Activated T-cell treated with anti-CD3 and anti-CD28 coated beads, Interleukin-2, amount 50 U/mL, for 4 hours (primary cell): ENCODE measurements around the gene IL4R. TPM values are rescaled to one million over a fixed set of nuclear protein-coding genes. Genes with fewer than 3 reads are reported as not detected.
A peak's percentile ranks its signal among the peaks of the same experiment; 100 is the strongest.

Experiments used
- ATAC-seq, 2 donors: fragments of 200-7000 bp; cut with Tn5 transposase; one replicate each; pipeline ENCODE4 v1.10.0; 2021
- DNase-seq: peaks from one replicate; pipeline ENCODE4 v3.0.0-alpha.2; 2020
- H3K27me3 Mint-ChIP-seq: one replicate; pipeline ENCODE4 v1.8.0; 2021; ENCODE audit warnings: low read depth, mixed read lengths
- H3K36me3 Mint-ChIP-seq: one replicate; pipeline ENCODE4 v1.8.0; 2022; ENCODE audit warnings: mixed read lengths; ENCODE audit not compliant: insufficient read depth
- H3K4me1 Mint-ChIP-seq: one replicate; pipeline ENCODE4 v1.8.0; 2021; ENCODE audit warnings: low read depth, mixed read lengths
- H3K4me3 Mint-ChIP-seq: one replicate; pipeline ENCODE4 v1.8.0; 2021; ENCODE audit warnings: mild to moderate bottlenecking, moderate library complexity, mixed read lengths
- H3K9me3 Mint-ChIP-seq: one replicate; pipeline ENCODE4 v1.8.0; 2021; ENCODE audit warnings: mixed read lengths
- total RNA-seq, 3 donors: library from RNA; stranded (reverse); gene quantifications; one replicate each; pipeline ENCODE4 v1.2.1, GENCODE V29; 2021

IL4R gene
- total RNA-seq, 3 donors from 2014 or later, result 110 to 143 (median 140) TPM

- Mint-ChIP-seq H3K4me1 (peaks cover 37% of the 10 kb centered on the region), H3K4me3 (no peak overlapping the region), H3K9me3 (no peaks in the 10 kb centered on the region), H3K36me3 (peaks cover 59% of the 10 kb centered on the region), H3K27me3 (no peaks in the 10 kb centered on the region)
- ATAC-seq (no peak), DNase-seq (no peak)
These were observed 25.4 kb downstream of the IL4R start for GRCh38 chr16:27339180-27339579.

- peaks cover 47% of the 10 kb centered on the region for H3K36me3 Mint-ChIP-seq
- no peak overlapping the region for H3K4me3 Mint-ChIP-seq
- no peak for ATAC-seq
- peaks cover 28% of the 10 kb centered on the region for H3K4me1 Mint-ChIP-seq
- DNase-seq, result no peak
- no peaks in the 10 kb centered on the region for H3K27me3 Mint-ChIP-seq
- H3K9me3 Mint-ChIP-seq, result no peaks in the 10 kb centered on the region
These were observed 26.9 kb downstream of the IL4R start for GRCh38 chr16:27340654-27341053.

GRCh38 chr16:27341549-27341948 is 27.8 kb downstream of the IL4R start:
- no peaks in the 10 kb centered on the region for H3K9me3 Mint-ChIP-seq

GRCh38 chr16:27341971-27342370 is 28.2 kb downstream of the IL4R start:
- Mint-ChIP-seq H3K36me3 (peaks cover 48% of the 10 kb centered on the region), H3K4me3 (no peak overlapping the region), H3K9me3 (no peaks in the 10 kb centered on the region), H3K27me3 (no peaks in the 10 kb centered on the region), H3K4me1 (peaks cover 25% of the 10 kb centered on the region)
- ATAC-seq, result no peak
- DNase-seq, result no peak

More at GRCh38 chr16:27341549-27341948, 27.8 kb downstream of the IL4R start:
- no peak for DNase-seq
- Mint-ChIP-seq H3K27me3 (no peaks in the 10 kb centered on the region), H3K36me3 (peaks cover 45% of the 10 kb centered on the region), H3K4me1 (peaks cover 22% of the 10 kb centered on the region), H3K4me3 (no peak overlapping the region)
- ATAC-seq, result no peak

GRCh38 chr16:27344721-27345120 is 30.9 kb downstream of the IL4R start:
- peaks cover 58% of the 10 kb centered on the region for H3K36me3 Mint-ChIP-seq
- ATAC-seq (no peak), DNase-seq (no peak)
- peaks cover 20% of the 10 kb centered on the region for H3K4me1 Mint-ChIP-seq
- H3K27me3 Mint-ChIP-seq, result no peaks in the 10 kb centered on the region
- H3K4me3 Mint-ChIP-seq, result no peak overlapping the region
- H3K9me3 Mint-ChIP-seq, result no peaks in the 10 kb centered on the region

GRCh38 chr16:27345201-27345600 is 31.4 kb downstream of the IL4R start:
- H3K4me3 Mint-ChIP-seq, result no peak overlapping the region
- DNase-seq (no peak), ATAC-seq (no peak)
- H3K4me1 Mint-ChIP-seq, result peaks cover 20% of the 10 kb centered on the region
- no peaks in the 10 kb centered on the region for H3K27me3 Mint-ChIP-seq
- peaks cover 57% of the 10 kb centered on the region for H3K36me3 Mint-ChIP-seq
- H3K9me3 Mint-ChIP-seq, result no peaks in the 10 kb centered on the region

- H3K36me3 Mint-ChIP-seq, result peaks cover 59% of the 10 kb centered on the region
- no peaks in the 10 kb centered on the region for H3K27me3 Mint-ChIP-seq
- H3K4me3 Mint-ChIP-seq, result no peak overlapping the region
- no peaks in the 10 kb centered on the region for H3K9me3 Mint-ChIP-seq
- no peak for DNase-seq
- H3K4me1 Mint-ChIP-seq, result peaks cover 17% of the 10 kb centered on the region
- no peak for ATAC-seq
These were observed 33.0 kb downstream of the IL4R start for GRCh38 chr16:27346819-27347218.

- Mint-ChIP-seq H3K4me1 (peaks cover 17% of the 10 kb centered on the region), H3K9me3 (no peaks in the 10 kb centered on the region), H3K27me3 (no peaks in the 10 kb centered on the region), H3K4me3 (no peak overlapping the region), H3K36me3 (peaks cover 55% of the 10 kb centered on the region)
- ATAC-seq, result no peak
- no peak for DNase-seq
These were observed 34.3 kb downstream of the IL4R start for GRCh38 chr16:27347930-27348685.

GRCh38 chr16:27349276-27349675 is 35.5 kb downstream of the IL4R start:
- no peak for DNase-seq
- ATAC-seq, result no peak
- H3K27me3 Mint-ChIP-seq, result no peaks in the 10 kb centered on the region
- peaks cover 17% of the 10 kb centered on the region for H3K4me1 Mint-ChIP-seq
- no peaks in the 10 kb centered on the region for H3K9me3 Mint-ChIP-seq
- no peak overlapping the region for H3K4me3 Mint-ChIP-seq
- peaks cover 62% of the 10 kb centered on the region for H3K36me3 Mint-ChIP-seq

GRCh38 chr16:27350006-27350405 is 36.2 kb downstream of the IL4R start:
- no peak for DNase-seq
- H3K36me3 Mint-ChIP-seq, result peaks cover 69% of the 10 kb centered on the region
- H3K4me3 Mint-ChIP-seq, result no peak overlapping the region
- H3K9me3 Mint-ChIP-seq, result no peaks in the 10 kb centered on the region
- no peaks in the 10 kb centered on the region for H3K27me3 Mint-ChIP-seq
- H3K4me1 Mint-ChIP-seq, result peaks cover 19% of the 10 kb centered on the region
- ATAC-seq, result no peak

- peaks cover 16% of the 10 kb centered on the region for H3K4me1 Mint-ChIP-seq
- peaks cover 77% of the 10 kb centered on the region for H3K36me3 Mint-ChIP-seq
- H3K4me3 Mint-ChIP-seq, result no peak overlapping the region
- no peaks in the 10 kb centered on the region for H3K27me3 Mint-ChIP-seq
- no peak for DNase-seq
- H3K9me3 Mint-ChIP-seq, result no peaks in the 10 kb centered on the region
- ATAC-seq, result no peak
These were observed 38.2 kb downstream of the IL4R start for GRCh38 chr16:27351989-27352388.

GRCh38 chr16:27353853-27354252 is 40.1 kb downstream of the IL4R start:
- H3K36me3 Mint-ChIP-seq, result peaks cover 77% of the 10 kb centered on the region
- no peaks in the 10 kb centered on the region for H3K27me3 Mint-ChIP-seq
- peaks cover 19% of the 10 kb centered on the region for H3K4me1 Mint-ChIP-seq
- no peak for DNase-seq
- no peaks in the 10 kb centered on the region for H3K9me3 Mint-ChIP-seq
- no peak overlapping the region for H3K4me3 Mint-ChIP-seq
- no peak for ATAC-seq

GRCh38 chr16:27355610-27356009 is 41.8 kb downstream of the IL4R start:
- no peak overlapping the region for H3K4me3 Mint-ChIP-seq
- ATAC-seq (peak; percentile 57 to 67), DNase-seq (peak; percentile 44)
- H3K36me3 Mint-ChIP-seq, result peaks cover 70% of the 10 kb centered on the region
- H3K9me3 Mint-ChIP-seq, result no peaks in the 10 kb centered on the region
- peaks cover 13% of the 10 kb centered on the region for H3K4me1 Mint-ChIP-seq
- H3K27me3 Mint-ChIP-seq, result no peaks in the 10 kb centered on the region

GRCh38 chr16:27356794-27357193 is 43.0 kb downstream of the IL4R start:
- peaks cover 66% of the 10 kb centered on the region for H3K36me3 Mint-ChIP-seq

GRCh38 chr16:27359051-27359450 is 45.3 kb downstream of the IL4R start:
- ATAC-seq, result no peak
- H3K36me3 Mint-ChIP-seq, result peaks cover 68% of the 10 kb centered on the region
- DNase-seq, result no peak
- H3K27me3 Mint-ChIP-seq, result no peaks in the 10 kb centered on the region
- H3K4me3 Mint-ChIP-seq, result no peak overlapping the region
- H3K4me1 Mint-ChIP-seq, result peaks cover 19% of the 10 kb centered on the region
- H3K9me3 Mint-ChIP-seq, result no peaks in the 10 kb centered on the region

More at GRCh38 chr16:27356794-27357193, 43.0 kb downstream of the IL4R start:
- no peak for DNase-seq
- Mint-ChIP-seq H3K27me3 (no peaks in the 10 kb centered on the region), H3K4me3 (no peak overlapping the region), H3K4me1 (peaks cover 10% of the 10 kb centered on the region), H3K9me3 (no peaks in the 10 kb centered on the region)
- ATAC-seq, result no peak
